ENCODE measurements around the gene RCHY1.
"Not testable (repeated sequence)": the region's sequence is repeated elsewhere in the genome, so short reads cannot be mapped to it uniquely, and the experiment has no call there.

Gene RCHY1

GRCh38 chr4:75514131-75514948, at the start of gene RCHY1, which contains the start of gene THAP6:
RCHY1 (minus strand) TSS chr4:75514403; CDS start chr4:75514286, 117 bp downstream.
THAP6 (plus strand) TSS chr4:75514473; CDS start chr4:75515453, 980 bp downstream.
- DNase-seq (ENCODE audit: low spot score): peak; percentile 94

GRCh38 chr4:75561789-75562188, 47.6 kb upstream of the RCHY1 start:
- DNase-seq (ENCODE audit: low spot score): no peak

GRCh38 chr4:75557696-75558095, 43.5 kb upstream of the RCHY1 start:
- no peak for DNase-seq (ENCODE audit: low spot score)

- DNase-seq (ENCODE audit: low spot score): no peak
These were observed 41.3 kb upstream of the RCHY1 start, which contains the start of gene ODAPH for GRCh38 chr4:75555294-75556164. ODAPH (plus strand) TSS chr4:75556066; CDS start chr4:75556083, 17 bp downstream.

- no peak for DNase-seq (ENCODE audit: low spot score)
These were observed 38.2 kb upstream of the RCHY1 start for GRCh38 chr4:75552452-75552851.

- DNase-seq (ENCODE audit: low spot score): no peak
These were observed 34.8 kb upstream of the RCHY1 start for GRCh38 chr4:75549019-75549418.

GRCh38 chr4:75547647-75548387, 33.6 kb upstream of the RCHY1 start:
- peak; percentile 8 for DNase-seq (ENCODE audit: low spot score)

GRCh38 chr4:75545526-75545925, 31.3 kb upstream of the RCHY1 start:
- no peak for DNase-seq (ENCODE audit: low spot score)

- DNase-seq (ENCODE audit: low spot score): no peak
These were observed 30.7 kb upstream of the RCHY1 start for GRCh38 chr4:75544870-75545269.

- DNase-seq (ENCODE audit: low spot score): not testable (repeated sequence)
These were observed 30.0 kb upstream of the RCHY1 start for GRCh38 chr4:75544220-75544619.

- no peak for DNase-seq (ENCODE audit: low spot score)
These were observed 28.6 kb upstream of the RCHY1 start for GRCh38 chr4:75542824-75543223.

- DNase-seq (ENCODE audit: low spot score): not testable (repeated sequence)
These were observed 23.1 kb upstream of the RCHY1 start for GRCh38 chr4:75537308-75537707.

GRCh38 chr4:75533926-75534325, 19.7 kb upstream of the RCHY1 start:
- not testable (repeated sequence) for DNase-seq (ENCODE audit: low spot score)

GRCh38 chr4:75533339-75533887, 19.2 kb upstream of the RCHY1 start:
- not testable (repeated sequence) for DNase-seq (ENCODE audit: low spot score)

- DNase-seq (ENCODE audit: low spot score): not testable (repeated sequence)
These were observed 17.4 kb upstream of the RCHY1 start for GRCh38 chr4:75531536-75532143.

- DNase-seq (ENCODE audit: low spot score): no peak
These were observed 16.5 kb upstream of the RCHY1 start for GRCh38 chr4:75530556-75531322.

GRCh38 chr4:75527482-75527881, 13.3 kb upstream of the RCHY1 start:
- no peak for DNase-seq (ENCODE audit: low spot score)

GRCh38 chr4:75525910-75526309, 11.7 kb upstream of the RCHY1 start:
- no peak for DNase-seq (ENCODE audit: low spot score)

GRCh38 chr4:75525086-75525485, 10.9 kb upstream of the RCHY1 start:
- no peak for DNase-seq (ENCODE audit: low spot score)

- DNase-seq (ENCODE audit: low spot score): not testable (repeated sequence)
These were observed 5.2 kb upstream of the RCHY1 start for GRCh38 chr4:75519452-75519851.
